ENCODE results near the gene TACC2.

Gene TACC2

GRCh38 chr10:122234416-122234815 is 245.5 kb downstream of the TACC2 start:
- no peak for DNase-seq

- peak; percentile 71 for DNase-seq
These were observed 247.8 kb downstream of the TACC2 start for GRCh38 chr10:122236690-122237306.

- no peak for DNase-seq
These were observed 248.5 kb downstream of the TACC2 start for GRCh38 chr10:122237331-122237990.

- no peak for DNase-seq
These were observed 250.8 kb downstream of the TACC2 start for GRCh38 chr10:122239578-122240257.

GRCh38 chr10:122240401-122240800 is 251.4 kb downstream of the TACC2 start:
- no peak for DNase-seq

GRCh38 chr10:122241836-122242235 is 252.9 kb downstream of the TACC2 start:
- no peak for DNase-seq

GRCh38 chr10:122243550-122243949 is 254.6 kb downstream of the TACC2 start:
- DNase-seq, result no peak

- no peak for DNase-seq
These were observed 255.3 kb downstream of the TACC2 start for GRCh38 chr10:122244001-122244975.

- DNase-seq, result no peak
These were observed 256.2 kb downstream of the TACC2 start for GRCh38 chr10:122245136-122245535.

GRCh38 chr10:122245897-122246296 is 256.9 kb downstream of the TACC2 start:
- DNase-seq, result peak; percentile 34

GRCh38 chr10:122246830-122247520 is 258.0 kb downstream of the TACC2 start:
- no peak for DNase-seq

- DNase-seq, result no peak
These were observed 259.7 kb downstream of the TACC2 start for GRCh38 chr10:122248356-122249302.

GRCh38 chr10:122249303-122249850 is 260.4 kb downstream of the TACC2 start:
- peak; percentile 63 for DNase-seq

GRCh38 chr10:122249991-122250750 is 261.2 kb downstream of the TACC2 start:
- DNase-seq, result peak; percentile 24

GRCh38 chr10:122251459-122252255 is 262.7 kb downstream of the TACC2 start:
- no peak for DNase-seq

GRCh38 chr10:122252805-122253204 is 263.8 kb downstream of the TACC2 start:
- DNase-seq, result peak; percentile 71

GRCh38 chr10:122253605-122254004 is 264.6 kb downstream of the TACC2 start:
- no peak for DNase-seq

GRCh38 chr10:122254831-122255230 is 265.9 kb downstream of the TACC2 start:
- peak; percentile 29 for DNase-seq

Measured in islet precursor cell (in vitro differentiated cells).